NCI-H69 (cell line): Measurements from ENCODE around the gene INTS2.
A peak's percentile ranks its signal among the peaks of the same experiment; 100 is the strongest.
"Not testable (repeated sequence)": the region's sequence is repeated elsewhere in the genome, so short reads cannot be mapped to it uniquely, and the experiment has no call there.

Experiments
- DNase-seq: peaks from one replicate; lab custom pipeline; 2025; lab: John Stamatoyannopoulos, UW

The INTS2 gene, protein sequence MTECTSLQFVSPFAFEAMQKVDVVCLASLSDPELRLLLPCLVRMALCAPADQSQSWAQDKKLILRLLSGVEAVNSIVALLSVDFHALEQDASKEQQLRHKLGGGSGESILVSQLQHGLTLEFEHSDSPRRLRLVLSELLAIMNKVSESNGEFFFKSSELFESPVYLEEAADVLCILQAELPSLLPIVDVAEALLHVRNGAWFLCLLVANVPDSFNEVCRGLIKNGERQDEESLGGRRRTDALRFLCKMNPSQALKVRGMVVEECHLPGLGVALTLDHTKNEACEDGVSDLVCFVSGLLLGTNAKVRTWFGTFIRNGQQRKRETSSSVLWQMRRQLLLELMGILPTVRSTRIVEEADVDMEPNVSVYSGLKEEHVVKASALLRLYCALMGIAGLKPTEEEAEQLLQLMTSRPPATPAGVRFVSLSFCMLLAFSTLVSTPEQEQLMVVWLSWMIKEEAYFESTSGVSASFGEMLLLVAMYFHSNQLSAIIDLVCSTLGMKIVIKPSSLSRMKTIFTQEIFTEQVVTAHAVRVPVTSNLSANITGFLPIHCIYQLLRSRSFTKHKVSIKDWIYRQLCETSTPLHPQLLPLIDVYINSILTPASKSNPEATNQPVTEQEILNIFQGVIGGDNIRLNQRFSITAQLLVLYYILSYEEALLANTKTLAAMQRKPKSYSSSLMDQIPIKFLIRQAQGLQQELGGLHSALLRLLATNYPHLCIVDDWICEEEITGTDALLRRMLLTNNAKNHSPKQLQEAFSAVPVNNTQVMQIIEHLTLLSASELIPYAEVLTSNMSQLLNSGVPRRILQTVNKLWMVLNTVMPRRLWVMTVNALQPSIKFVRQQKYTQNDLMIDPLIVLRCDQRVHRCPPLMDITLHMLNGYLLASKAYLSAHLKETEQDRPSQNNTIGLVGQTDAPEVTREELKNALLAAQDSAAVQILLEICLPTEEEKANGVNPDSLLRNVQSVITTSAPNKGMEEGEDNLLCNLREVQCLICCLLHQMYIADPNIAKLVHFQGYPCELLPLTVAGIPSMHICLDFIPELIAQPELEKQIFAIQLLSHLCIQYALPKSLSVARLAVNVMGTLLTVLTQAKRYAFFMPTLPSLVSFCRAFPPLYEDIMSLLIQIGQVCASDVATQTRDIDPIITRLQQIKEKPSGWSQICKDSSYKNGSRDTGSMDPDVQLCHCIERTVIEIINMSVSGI

DNA sequence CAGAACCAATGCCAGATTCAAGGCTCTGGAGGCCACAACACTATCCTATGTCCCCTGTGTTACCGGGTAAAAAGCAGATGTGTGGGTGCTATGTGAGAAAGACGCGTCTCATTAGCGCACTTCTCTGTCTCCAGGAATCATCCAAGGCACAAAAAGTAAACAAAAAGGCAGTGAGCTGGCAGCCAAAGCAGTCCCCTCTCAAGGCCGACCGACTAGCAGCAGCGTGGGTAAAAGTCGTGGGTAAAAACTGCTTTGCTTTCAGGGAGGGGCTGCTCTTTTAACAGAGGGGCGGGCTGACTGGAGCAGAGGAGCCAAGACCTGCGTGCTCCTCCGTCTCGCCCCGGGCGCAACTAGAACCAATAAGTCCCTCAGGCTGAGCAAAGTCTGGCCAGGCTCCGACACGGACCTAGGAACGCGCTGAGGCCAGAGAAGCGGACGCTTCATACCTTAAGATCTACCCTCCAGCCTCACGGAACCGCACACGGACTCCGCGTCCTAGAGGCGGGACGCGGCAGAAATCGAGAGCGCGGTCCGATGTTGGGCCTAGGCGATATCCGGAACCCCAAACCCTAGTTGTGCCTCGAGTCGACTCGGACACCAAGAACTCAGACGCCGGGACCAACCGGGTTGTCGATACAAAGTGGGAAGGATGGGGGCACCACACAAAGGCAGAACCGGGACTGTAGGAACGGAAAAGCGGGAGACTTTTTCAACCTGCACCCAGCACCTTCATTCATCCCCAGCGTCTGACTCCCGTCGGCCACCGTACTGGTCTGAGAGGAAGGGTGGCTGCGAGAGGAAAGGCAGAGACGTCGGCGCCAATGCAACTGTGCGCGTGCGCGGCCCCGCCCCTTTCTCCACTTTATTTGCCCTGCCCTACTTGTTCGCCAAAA, at the start of gene INTS2:
TSS of gene INTS2 (minus strand) at position 775 of the 893 bp plus-strand sequence. CDS start 1,338 bp downstream, outside the sequence.
- peak; percentile 97 for DNase-seq

GRCh38 chr17:61974115-61974514, 46.3 kb upstream of the INTS2 start:
- DNase-seq = no peak

- no peak for DNase-seq
Observed at GRCh38 chr17:61972311-61972710, 44.5 kb upstream of the INTS2 start.

- no peak for DNase-seq
Observed at GRCh38 chr17:61970030-61970429, 42.2 kb upstream of the INTS2 start.

DNA sequence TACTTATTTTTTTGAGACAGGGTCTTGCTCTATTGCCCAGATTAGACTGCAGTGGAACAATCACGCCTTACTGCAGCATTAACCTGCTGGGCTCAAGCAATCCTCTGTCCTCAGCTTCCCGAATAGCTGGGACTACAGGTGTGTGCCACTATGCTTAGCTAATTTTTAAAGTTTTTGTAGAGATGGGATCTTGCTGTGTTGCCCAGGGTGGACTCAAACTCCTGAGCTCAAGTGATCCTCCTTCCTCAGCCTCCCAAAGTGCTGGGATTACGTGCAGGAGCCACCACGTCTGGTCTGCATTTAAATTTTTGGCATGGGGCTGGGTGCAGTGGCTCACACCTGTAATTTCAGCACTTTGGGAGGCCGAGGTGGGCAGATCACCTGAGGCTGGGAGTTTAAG, 41.0 kb upstream of the INTS2 start:
- DNase-seq = no peak

DNA sequence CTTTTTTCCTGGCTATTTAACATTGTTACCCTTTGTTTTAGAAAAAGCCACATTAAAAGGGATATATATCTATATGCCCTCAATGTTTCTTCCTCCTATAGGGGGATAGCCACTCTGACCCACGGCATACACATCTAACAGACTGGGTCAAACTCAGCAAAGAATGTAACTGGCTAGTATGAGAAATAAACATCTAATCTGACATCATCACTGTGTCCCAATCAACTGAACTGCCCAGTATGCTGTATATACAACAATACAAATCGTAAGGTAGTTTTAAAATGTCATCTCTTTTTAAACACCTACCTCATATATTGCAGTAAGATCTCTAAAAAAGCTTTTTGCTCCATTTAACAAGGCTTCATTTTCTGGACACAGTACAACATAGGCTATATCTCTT, 39.9 kb upstream of the INTS2 start:
- no peak for DNase-seq

DNA sequence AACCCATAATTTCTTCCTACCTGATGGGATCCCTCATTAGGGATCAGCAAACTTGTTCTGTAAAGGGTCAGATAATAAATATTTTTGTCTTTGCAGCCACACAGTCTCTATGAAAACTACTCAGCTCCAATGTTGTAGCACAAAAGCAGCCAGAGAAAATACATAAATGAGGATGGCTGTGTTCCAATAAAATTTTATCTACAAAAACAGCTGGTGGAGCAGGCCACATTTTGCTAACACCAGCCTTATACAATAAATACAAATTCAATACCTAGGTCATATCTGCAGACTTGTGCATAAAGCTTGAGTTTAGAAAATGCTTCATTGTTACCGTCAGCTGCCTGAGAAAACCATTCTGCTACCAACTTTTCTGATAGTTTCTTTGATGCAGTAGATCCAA, 38.4 kb upstream of the INTS2 start:
- DNase-seq = no peak

- DNase-seq = no peak
Observed at GRCh38 chr17:61955619-61956018, 27.8 kb upstream of the INTS2 start.

DNA sequence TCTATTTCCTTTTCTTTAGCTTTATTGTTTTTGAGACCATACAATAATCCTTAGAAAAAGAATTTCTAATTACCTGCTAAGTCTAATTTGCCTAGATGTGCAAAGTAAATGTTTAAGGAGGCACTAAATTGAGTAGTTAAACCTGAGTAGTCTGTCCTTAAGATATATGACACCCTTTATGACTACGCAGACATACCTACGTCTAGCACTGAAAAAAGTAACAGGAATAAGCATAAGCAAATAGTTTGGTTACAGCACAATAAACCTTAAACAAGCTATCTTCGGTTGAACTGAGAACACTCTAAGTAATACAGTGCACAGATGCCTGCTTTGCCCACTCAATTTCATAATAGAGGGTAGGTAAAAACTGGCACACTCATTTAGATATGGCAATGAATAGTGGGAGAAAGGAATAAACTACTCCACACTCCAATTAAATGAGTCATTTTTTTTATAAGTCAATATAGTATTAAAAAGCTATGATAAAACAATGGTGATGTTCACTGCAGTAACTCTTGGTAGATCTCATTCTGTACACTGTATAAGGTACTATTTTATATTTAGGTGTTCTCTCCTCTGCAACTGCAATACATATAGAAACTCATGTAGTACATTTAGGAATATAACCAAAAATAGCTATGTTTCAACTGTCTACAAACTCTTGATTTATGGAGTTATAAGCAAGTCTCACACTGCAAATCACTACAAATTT, 19.7 kb upstream of the INTS2 start:
- DNase-seq = no peak

DNA sequence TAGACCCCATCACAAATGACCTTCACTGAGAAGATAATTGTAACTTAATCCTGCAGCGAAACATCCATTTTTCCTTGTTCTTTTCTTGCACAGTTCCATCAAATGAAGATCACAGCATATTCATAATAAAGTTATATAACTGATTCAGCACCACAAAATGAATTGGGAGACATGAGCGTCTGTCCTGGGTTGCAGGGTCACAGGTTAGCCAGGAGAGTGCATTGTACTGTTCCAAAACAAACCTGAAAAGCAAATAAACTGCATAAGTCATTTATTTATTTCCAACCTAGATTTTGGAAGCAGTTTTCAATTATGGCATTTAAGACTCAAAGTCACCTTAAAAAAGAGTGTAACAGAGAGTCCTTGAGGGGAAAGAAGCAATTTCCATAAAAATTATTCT, 18.6 kb upstream of the INTS2 start:
- DNase-seq = no peak

DNA sequence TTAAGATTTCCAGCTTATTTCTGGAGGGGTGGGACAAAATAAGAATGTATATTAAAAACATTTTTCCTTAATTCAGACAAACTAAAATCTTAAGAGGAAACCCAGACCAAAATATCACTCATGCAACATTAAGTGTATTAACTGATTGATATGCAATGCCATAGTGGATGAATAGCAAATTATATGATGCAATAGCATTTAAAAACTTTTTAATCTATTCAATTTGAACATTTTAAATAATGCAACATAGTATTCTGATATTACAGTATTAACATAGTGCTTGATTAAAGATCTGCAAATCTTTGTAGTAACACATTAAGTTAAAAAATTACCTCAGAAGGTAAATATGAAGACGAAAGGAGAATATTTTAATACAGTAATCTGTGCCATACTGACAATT, 15.3 kb upstream of the INTS2 start:
- DNase-seq = no peak

GRCh38 chr17:61942085-61942484, 14.3 kb upstream of the INTS2 start:
- DNase-seq = no peak

DNA sequence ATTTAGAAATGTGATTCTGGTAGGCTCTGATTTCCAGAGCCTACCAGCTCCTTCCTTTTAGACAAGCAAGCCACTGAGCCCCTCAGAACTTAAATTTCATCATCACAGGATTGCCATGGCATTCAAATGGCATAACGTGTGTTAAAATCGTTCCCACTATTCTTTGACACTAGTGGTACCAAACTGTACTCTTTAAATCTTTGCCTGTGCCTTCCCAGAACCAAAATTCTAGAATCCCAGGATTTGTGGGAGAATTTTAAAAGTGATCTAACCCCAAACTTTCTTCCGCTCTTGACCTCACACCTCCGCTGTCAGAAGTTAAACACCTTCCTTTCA, 287 bp upstream of the INTS2 start:
- DNase-seq = peak; percentile 39

- DNase-seq = peak; percentile 17
Observed at GRCh38 chr17:61926826-61927207, 965 bp downstream of the INTS2 start.

DNA sequence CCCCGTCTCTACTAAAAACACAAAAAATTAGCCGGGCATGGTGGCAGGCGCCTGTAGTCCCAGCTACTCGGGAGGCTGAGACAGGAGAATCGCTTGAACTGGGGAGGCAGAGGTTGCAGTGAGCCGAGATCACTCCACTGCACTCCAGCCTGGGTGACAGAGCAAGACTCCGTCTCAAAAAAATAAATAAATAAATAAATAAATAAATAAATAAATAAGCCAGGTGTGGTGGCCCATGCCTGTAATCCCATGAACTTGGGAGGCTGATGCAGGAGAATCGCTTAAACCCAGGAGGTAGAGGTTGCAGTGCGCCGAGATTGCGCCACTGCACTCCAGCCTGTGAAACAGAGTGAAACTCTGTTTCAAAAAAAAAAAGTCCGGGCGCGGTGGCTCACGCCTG, 12.6 kb downstream of the INTS2 start:
- not testable (repeated sequence) for DNase-seq

GRCh38 chr17:61908292-61909037, 19.3 kb downstream of the INTS2 start:
- DNase-seq = no peak

DNA sequence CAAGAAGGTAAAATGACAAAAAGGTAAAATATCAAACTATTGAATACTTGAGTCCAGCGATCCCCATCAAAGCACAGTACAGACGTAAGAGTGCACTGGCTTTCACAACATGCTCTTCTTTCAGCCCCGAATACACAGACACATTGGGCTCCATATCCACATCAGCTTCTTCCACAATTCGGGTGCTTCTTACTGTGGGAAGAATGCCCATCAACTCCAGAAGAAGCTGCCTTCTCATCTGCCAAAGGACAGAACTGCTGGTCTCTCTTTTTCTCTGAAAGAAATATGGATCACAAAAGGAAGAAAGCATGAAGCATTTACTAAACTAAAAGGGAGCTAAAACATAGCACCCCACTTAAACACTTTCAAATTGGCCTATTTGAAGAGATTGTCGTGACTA, 20.4 kb downstream of the INTS2 start:
- peak; percentile 3 for DNase-seq

DNA sequence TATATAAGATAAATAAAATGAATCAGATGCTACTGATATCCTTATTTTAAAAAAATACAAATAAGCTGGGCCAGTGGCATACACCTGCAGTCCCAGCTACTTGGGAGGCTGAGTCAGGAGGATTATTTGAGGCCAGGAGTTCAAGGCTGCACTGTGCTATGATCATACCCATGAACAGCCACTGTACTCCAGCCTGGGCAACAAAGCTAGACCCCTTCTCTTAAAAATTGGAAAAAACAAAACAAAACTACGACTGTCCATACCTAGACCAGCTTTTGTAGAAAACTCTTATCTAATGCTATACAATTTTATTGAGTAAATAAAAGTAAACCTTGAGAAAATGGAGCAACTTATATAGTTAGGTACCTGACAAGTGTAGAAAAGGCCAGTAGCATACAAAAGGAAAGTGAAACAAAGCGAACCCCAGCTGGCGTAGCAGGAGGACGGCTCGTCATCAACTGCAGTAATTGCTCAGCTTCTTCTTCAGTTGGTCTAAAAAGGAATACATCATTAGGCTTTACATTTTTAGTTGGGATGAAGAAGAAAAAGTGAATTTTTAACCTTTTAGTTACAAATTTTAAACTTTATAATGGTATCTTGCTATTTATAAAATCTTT, 23.6 kb downstream of the INTS2 start:
- no peak for DNase-seq

- no peak for DNase-seq
Observed at GRCh38 chr17:61903251-61903650, 24.5 kb downstream of the INTS2 start.
